Measurements from ENCODE around the gene FKBP5. TPM values are rescaled to one million over a fixed set of nuclear protein-coding genes. Genes with fewer than 3 reads are reported as not detected.

Gene FKBP5
- total and polyA plus RNA-seq, 9 of the 15 experiments (the other 6 are each of a cell fraction or from before 2014, with no cell fraction given), result 32.7 to 151 (median 75.0) TPM

DNA sequence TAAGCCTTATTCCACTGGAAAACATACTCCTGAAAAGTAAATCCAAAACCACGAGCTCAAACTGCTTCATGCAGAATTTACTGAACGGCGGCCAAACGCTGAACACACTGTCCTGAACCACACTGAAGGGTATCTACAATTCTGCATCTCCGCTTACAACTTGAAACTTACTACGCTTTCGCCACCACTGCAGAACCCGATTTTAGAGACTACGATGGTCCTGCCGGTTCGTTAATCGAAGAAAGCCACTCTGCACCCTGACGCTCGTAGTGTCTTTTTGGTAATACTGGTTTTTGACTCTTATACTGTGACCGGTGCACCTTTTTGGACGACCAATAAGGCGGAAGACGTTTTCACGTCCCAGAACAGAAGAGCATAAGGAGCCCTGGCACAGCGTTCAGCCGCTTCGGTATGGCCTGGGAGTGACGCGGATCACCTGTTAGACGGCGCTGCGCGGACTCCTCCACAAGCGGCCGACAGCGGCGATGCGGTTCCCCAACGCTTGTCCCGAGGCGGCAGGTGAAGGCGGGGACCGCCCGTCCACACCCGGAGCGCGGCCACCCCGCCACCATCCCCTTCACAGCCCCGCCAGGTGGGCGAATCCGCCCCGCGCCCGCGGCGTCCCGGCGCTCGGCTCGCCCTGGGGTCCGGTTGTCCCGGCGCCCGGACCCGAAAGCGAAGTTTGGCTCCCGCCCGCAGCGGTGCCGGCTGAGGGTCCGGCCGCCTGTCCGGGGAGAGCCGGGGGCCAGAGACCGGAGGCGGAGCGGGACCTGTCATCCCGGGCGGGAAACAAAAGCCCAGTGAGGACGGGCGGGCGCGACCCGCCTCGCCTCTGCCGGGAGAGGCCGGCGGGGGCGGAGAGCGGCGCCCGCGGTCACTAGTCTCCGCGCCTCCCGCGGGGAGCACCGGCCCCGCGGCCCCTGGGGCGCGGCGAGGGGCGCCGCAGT lies 784 bp downstream of the FKBP5 start (continued):
- TF ChIP-seq, protein P1, sequence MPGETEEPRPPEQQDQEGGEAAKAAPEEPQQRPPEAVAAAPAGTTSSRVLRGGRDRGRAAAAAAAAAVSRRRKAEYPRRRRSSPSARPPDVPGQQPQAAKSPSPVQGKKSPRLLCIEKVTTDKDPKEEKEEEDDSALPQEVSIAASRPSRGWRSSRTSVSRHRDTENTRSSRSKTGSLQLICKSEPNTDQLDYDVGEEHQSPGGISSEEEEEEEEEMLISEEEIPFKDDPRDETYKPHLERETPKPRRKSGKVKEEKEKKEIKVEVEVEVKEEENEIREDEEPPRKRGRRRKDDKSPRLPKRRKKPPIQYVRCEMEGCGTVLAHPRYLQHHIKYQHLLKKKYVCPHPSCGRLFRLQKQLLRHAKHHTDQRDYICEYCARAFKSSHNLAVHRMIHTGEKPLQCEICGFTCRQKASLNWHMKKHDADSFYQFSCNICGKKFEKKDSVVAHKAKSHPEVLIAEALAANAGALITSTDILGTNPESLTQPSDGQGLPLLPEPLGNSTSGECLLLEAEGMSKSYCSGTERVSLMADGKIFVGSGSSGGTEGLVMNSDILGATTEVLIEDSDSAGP (CRISPR knock-in tag; IDR thresholded peaks at IDR 0.05), result no peak
- no peak for TF ChIP-seq CBX2 (IDR thresholded peaks at IDR 0.05; ENCODE audit: insufficient read depth, low read length, poor library complexity, severe bottlenecking)
- no peak for TF ChIP-seq ARHGAP35 (IDR thresholded peaks at IDR 0.05; ENCODE audit: partially characterized antibody)
- no peak for TF ChIP-seq SP2 (IDR thresholded peaks at IDR 0.05; ENCODE audit: extremely low read depth, low read depth, low read length, poor library complexity, severe bottlenecking)
- no peak for TF ChIP-seq BCL6 (CRISPR knock-in tag; IDR thresholded peaks at IDR 0.05)
- TF ChIP-seq FOXJ3 (CRISPR knock-in tag; IDR thresholded peaks at IDR 0.05), result no peak
- TF ChIP-seq ZNF695 (CRISPR knock-in tag; IDR thresholded peaks at IDR 0.05), result no peak
- no peak for TF ChIP-seq ZNF184 (CRISPR knock-in tag; IDR thresholded peaks at IDR 0.05)
- TF ChIP-seq FOXK1 (CRISPR knock-in tag; IDR thresholded peaks at IDR 0.05; ENCODE audit: borderline replicate concordance), result no peak
- no peak for TF ChIP-seq ZNF583 (CRISPR knock-in tag; IDR thresholded peaks at IDR 0.05)
- TF ChIP-seq BHLHE40 (IDR thresholded peaks at IDR 0.05; ENCODE audit: low read length), result no peak
- no peak for TF ChIP-seq ZNF224 (CRISPR knock-in tag; IDR thresholded peaks at IDR 0.05)
- TF ChIP-seq SNRNP70 (optimal IDR thresholded peaks at IDR 0.05; ENCODE audit: low read depth, low read length), result no peak
- TF ChIP-seq, protein P2, sequence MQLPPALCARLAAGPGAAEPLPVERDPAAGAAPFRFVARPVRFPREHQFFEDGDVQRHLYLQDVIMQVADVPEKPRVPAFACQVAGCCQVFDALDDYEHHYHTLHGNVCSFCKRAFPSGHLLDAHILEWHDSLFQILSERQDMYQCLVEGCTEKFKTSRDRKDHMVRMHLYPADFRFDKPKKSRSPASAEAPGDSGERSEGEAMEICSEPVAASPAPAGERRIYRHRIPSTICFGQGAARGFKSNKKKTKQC (CRISPR knock-in tag; IDR thresholded peaks at IDR 0.05), result no peak
- no peak for TF ChIP-seq PCBP1 (IDR thresholded peaks at IDR 0.05; ENCODE audit: low read depth, low read length, poor library complexity, severe bottlenecking)
- TF ChIP-seq ZNF324 (CRISPR knock-in tag; IDR thresholded peaks at IDR 0.05), result no peak
- TF ChIP-seq, protein P3, sequence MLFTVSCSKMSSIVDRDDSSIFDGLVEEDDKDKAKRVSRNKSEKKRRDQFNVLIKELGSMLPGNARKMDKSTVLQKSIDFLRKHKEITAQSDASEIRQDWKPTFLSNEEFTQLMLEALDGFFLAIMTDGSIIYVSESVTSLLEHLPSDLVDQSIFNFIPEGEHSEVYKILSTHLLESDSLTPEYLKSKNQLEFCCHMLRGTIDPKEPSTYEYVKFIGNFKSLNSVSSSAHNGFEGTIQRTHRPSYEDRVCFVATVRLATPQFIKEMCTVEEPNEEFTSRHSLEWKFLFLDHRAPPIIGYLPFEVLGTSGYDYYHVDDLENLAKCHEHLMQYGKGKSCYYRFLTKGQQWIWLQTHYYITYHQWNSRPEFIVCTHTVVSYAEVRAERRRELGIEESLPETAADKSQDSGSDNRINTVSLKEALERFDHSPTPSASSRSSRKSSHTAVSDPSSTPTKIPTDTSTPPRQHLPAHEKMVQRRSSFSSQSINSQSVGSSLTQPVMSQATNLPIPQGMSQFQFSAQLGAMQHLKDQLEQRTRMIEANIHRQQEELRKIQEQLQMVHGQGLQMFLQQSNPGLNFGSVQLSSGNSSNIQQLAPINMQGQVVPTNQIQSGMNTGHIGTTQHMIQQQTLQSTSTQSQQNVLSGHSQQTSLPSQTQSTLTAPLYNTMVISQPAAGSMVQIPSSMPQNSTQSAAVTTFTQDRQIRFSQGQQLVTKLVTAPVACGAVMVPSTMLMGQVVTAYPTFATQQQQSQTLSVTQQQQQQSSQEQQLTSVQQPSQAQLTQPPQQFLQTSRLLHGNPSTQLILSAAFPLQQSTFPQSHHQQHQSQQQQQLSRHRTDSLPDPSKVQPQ (CRISPR knock-in tag; IDR thresholded peaks at IDR 0.05; ENCODE audit: borderline replicate concordance), result no peak
- TF ChIP-seq MIER1 (IDR thresholded peaks at IDR 0.05; ENCODE audit: low read depth), result no peak
- TF ChIP-seq CSDE1 (IDR thresholded peaks at IDR 0.05), result no peak
- no peak for TF ChIP-seq NUFIP1 (IDR thresholded peaks at IDR 0.05; ENCODE audit: partially characterized antibody)
- TF ChIP-seq ZNF140 (CRISPR knock-in tag; IDR thresholded peaks at IDR 0.05), result no peak
- TF ChIP-seq NFIC (IDR thresholded peaks at IDR 0.05), result peak; percentile 60
- TF ChIP-seq, protein P4, sequence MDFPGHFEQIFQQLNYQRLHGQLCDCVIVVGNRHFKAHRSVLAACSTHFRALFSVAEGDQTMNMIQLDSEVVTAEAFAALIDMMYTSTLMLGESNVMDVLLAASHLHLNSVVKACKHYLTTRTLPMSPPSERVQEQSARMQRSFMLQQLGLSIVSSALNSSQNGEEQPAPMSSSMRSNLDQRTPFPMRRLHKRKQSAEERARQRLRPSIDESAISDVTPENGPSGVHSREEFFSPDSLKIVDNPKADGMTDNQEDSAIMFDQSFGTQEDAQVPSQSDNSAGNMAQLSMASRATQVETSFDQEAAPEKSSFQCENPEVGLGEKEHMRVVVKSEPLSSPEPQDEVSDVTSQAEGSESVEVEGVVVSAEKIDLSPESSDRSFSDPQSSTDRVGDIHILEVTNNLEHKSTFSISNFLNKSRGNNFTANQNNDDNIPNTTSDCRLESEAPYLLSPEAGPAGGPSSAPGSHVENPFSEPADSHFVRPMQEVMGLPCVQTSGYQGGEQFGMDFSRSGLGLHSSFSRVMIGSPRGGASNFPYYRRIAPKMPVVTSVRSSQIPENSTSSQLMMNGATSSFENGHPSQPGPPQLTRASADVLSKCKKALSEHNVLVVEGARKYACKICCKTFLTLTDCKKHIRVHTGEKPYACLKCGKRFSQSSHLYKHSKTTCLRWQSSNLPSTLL (IDR thresholded peaks at IDR 0.05), result no peak
